ENCODE results near the gene CAST. TPM values are rescaled to one million over a fixed set of nuclear protein-coding genes. Genes with fewer than 3 reads are reported as not detected.
A peak's percentile ranks its signal among the peaks of the same experiment; 100 is the strongest.

Gene CAST
- total and polyA plus RNA-seq, 9 donors = 97.6 to 135 (median 116) TPM

DNA sequence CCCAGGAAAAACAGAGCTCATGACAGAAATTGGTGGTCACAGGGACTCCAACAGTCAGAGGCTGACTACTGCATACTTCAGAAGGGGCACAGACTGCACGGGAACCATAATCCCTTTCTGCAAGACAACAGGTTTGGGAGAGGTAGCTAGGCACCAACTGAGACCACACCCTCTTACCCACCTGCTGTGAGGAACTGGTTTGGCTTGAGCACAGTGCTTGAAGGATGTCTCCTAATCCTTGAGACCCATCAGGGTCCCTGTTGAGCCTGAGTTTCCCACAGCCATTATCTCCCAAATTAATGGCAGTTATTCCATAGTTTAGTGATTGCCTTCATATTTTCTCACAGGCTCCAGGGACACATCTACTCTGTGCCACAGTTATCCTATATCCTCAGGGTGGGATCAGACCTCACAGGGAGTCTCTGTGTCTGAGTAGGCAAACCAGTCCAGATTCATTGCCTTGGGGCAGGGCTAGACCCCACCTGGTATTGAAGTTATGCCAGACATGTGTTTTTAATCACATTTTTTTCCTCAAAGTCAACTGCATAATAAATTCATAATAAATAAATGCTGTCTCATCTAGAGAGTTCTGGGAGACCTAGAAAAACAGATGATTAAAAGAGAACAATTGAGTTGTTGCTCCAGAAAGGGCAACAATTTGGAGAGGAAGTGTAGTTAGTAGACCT, 9.3 kb upstream of the CAST start:
- DNase-seq = no peak
- H3K27me3 ChIP-seq (ENCODE audit: control insufficient read depth, insufficient read depth, low read length) = no peaks in the 10 kb centered on the region
- H3K36me3 ChIP-seq (ENCODE audit: control insufficient read depth, insufficient read depth, low read length) = no peaks in the 10 kb centered on the region
- H3K27ac ChIP-seq (ENCODE audit: low read length) = no peak overlapping the region
- no peaks in the 10 kb centered on the region for H3K9me3 ChIP-seq (replicated peaks; ENCODE audit: control insufficient read depth, low read depth, low read length)
- H3K4me1 ChIP-seq (ENCODE audit: control insufficient read depth, insufficient read depth, low read length) = no peaks in the 10 kb centered on the region
- no peak overlapping the region for H3K4me3 ChIP-seq (ENCODE audit: low read length)
- WGBS (ENCODE audit: insufficient coverage) = no CpG with 5 or more reads among the region's 1 CpG

DNA sequence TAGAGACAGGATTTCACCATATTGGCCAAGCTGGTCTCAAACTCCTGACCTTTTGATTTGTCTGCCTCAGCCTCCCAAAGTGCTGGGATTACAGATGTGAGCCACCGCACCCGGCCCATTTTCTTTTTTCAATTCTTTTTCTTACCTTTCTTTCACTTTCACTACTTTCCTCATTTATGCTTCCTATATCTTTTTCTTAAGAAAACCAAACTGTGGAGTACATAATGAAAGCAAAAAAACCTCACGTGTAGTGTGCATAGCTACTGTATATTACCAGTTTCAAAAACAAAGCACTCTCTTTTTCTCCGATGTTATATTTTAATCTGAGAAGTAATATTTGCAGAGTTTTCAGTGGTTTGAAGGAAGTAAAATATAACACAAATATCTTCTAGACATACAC, 8.0 kb upstream of the CAST start:
- no peaks in the 10 kb centered on the region for H3K4me1 ChIP-seq (ENCODE audit: control insufficient read depth, insufficient read depth, low read length)
- H3K27me3 ChIP-seq (ENCODE audit: control insufficient read depth, insufficient read depth, low read length) = no peaks in the 10 kb centered on the region
- no peak for DNase-seq
- no CpG with 5 or more reads among the region's 4 CpGs for WGBS (ENCODE audit: insufficient coverage)
- H3K9me3 ChIP-seq (replicated peaks; ENCODE audit: control insufficient read depth, low read depth, low read length) = no peaks in the 10 kb centered on the region
- H3K4me3 ChIP-seq (ENCODE audit: low read length) = no peak overlapping the region
- H3K27ac ChIP-seq (ENCODE audit: low read length) = no peak overlapping the region
- H3K36me3 ChIP-seq (ENCODE audit: control insufficient read depth, insufficient read depth, low read length) = no peaks in the 10 kb centered on the region

DNA sequence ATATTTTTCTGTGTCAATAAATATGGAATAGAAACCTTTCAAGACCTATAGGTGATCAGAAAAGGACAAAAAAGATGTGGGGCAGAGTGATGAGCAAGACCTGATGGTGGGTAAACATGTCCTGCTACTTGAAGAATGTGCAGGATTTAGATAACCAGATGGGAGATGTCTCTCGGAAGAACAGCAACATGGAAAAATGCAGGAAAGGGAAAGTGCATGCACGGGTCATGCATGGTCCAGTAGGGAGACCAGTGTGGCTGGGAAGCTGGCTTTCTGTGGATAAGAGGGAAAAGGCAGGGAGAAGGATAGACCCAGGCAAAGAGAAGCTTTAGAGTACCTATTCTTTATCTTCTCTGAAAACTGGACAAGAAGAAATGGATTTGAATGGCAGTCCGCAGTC, 7.1 kb upstream of the CAST start:
- WGBS (ENCODE audit: insufficient coverage) = 42% methylated on average over 2 of the region's 3 CpGs
- H3K36me3 ChIP-seq (ENCODE audit: control insufficient read depth, insufficient read depth, low read length) = no peaks in the 10 kb centered on the region

DNA sequence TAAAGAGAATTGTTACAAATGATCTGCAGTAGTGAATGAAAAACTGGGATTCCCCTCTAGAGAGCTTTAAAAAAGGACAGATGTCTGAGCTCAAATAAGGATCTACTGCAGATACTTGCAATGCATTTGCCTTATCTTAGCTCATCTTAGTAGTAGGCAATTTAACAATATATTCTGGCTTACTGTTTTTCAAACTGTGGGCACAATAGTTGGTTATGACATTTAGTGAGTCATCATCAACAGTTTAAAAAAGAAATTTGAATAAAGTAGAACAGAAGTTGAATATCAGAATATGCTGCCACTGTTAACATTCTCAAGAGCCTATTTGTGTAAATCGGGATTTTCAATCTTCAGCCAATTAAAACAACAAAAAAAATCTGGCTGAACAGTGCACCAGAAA, 6.7 kb upstream of the CAST start:
- peaks cover 2% of the 10 kb centered on the region for H3K27me3 ChIP-seq (ENCODE audit: control insufficient read depth, insufficient read depth, low read length)
- no peak for DNase-seq
- no peak overlapping the region for H3K27ac ChIP-seq (ENCODE audit: low read length)
- H3K4me3 ChIP-seq (ENCODE audit: low read length) = no peak overlapping the region
- no CpG with 5 or more reads among the region's 1 CpG for WGBS (ENCODE audit: insufficient coverage)
- no peaks in the 10 kb centered on the region for H3K36me3 ChIP-seq (ENCODE audit: control insufficient read depth, insufficient read depth, low read length)
- H3K4me1 ChIP-seq (ENCODE audit: control insufficient read depth, insufficient read depth, low read length) = no peaks in the 10 kb centered on the region
- H3K9me3 ChIP-seq (replicated peaks; ENCODE audit: control insufficient read depth, low read depth, low read length) = no peaks in the 10 kb centered on the region

More for the DNA sequence above, 7.1 kb upstream of the CAST start:
- no peak overlapping the region for H3K27ac ChIP-seq (ENCODE audit: low read length)
- H3K27me3 ChIP-seq (ENCODE audit: control insufficient read depth, insufficient read depth, low read length) = peaks cover 2% of the 10 kb centered on the region
- DNase-seq = no peak
- H3K9me3 ChIP-seq (replicated peaks; ENCODE audit: control insufficient read depth, low read depth, low read length) = no peaks in the 10 kb centered on the region
- H3K4me3 ChIP-seq (ENCODE audit: low read length) = no peak overlapping the region
- no peaks in the 10 kb centered on the region for H3K4me1 ChIP-seq (ENCODE audit: control insufficient read depth, insufficient read depth, low read length)

DNA sequence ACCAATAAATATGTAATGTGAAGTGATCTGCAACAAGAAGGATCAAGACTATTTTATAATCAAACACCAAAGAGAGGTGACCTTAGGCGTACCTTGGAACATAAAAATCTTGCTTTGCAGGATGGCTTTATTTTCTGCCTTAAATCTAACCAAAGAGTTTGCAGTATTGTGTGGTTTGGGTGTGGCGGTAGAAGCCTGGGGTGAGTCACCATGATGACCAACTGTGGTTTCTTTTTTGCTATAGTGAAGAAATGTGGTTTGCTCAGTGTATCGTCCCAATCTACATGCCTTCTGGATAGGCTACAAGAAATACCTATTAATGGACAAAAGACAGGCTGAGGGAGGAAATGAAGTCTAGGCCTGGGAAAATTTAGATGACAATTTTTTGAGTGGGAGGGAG, 5.1 kb upstream of the CAST start:
- WGBS (ENCODE audit: insufficient coverage) = 100% methylated on average over 1 of the region's 3 CpGs
- H3K4me3 ChIP-seq (ENCODE audit: low read length) = no peak overlapping the region
- no peaks in the 10 kb centered on the region for H3K36me3 ChIP-seq (ENCODE audit: control insufficient read depth, insufficient read depth, low read length)
- no peak overlapping the region for H3K27ac ChIP-seq (ENCODE audit: low read length)
- H3K9me3 ChIP-seq (replicated peaks; ENCODE audit: control insufficient read depth, low read depth, low read length) = no peaks in the 10 kb centered on the region
- H3K4me1 ChIP-seq (ENCODE audit: control insufficient read depth, insufficient read depth, low read length) = peaks cover 5% of the 10 kb centered on the region
- peaks cover 2% of the 10 kb centered on the region for H3K27me3 ChIP-seq (ENCODE audit: control insufficient read depth, insufficient read depth, low read length)
- DNase-seq = no peak

DNA sequence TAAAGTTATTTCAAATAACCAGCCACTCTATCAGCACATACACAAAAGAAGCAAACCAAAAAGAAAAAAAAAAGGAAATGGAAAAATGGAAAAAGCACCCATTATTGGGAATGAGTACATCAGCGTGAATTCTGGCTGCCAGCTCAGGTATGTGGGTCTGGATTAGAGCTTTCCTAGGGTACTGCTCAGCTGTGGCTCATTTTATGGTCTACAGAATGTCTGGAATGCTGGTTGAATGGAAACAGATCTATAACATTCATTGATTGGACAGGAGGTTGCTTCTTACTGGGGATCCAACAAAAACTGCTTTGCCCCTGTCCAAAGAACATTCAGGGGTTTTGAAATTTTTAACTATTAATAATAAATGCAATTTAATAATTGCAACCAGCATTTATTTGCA, 3.9 kb upstream of the CAST start:
- no peak for DNase-seq
- no peak overlapping the region for H3K27ac ChIP-seq (ENCODE audit: low read length)
- peaks cover 2% of the 10 kb centered on the region for H3K27me3 ChIP-seq (ENCODE audit: control insufficient read depth, insufficient read depth, low read length)
- no peaks in the 10 kb centered on the region for H3K36me3 ChIP-seq (ENCODE audit: control insufficient read depth, insufficient read depth, low read length)
- 20% methylated on average over 1 of the region's 1 CpG for WGBS (ENCODE audit: insufficient coverage)
- H3K4me1 ChIP-seq (ENCODE audit: control insufficient read depth, insufficient read depth, low read length) = peaks cover 6% of the 10 kb centered on the region
- no peak overlapping the region for H3K4me3 ChIP-seq (ENCODE audit: low read length)
- H3K9me3 ChIP-seq (replicated peaks; ENCODE audit: control insufficient read depth, low read depth, low read length) = no peaks in the 10 kb centered on the region

DNA sequence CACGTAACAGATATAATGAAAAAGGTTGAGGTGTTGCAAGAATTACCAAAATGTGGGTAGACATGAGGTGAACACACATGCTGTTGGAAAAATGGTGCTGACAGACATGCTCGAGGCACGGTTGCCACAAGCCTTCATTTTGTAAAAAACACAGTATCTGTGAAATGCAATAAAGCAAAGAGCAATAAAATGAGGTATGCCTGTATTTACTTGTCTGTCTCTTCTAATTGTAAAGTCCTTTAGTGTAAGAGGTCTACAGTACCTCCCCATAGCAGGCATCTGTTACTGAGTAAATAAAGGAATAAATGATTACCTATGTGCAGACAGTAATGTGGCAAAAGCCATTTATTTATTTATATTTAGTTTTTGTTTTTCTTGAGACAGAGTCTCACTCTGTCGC, 3.0 kb upstream of the CAST start:
- Histone ChIP-seq H3K36me3 (ENCODE audit: control insufficient read depth, insufficient read depth, low read length) (no peaks in the 10 kb centered on the region), H3K4me3 (ENCODE audit: low read length) (no peak overlapping the region), H3K4me1 (ENCODE audit: control insufficient read depth, insufficient read depth, low read length) (peaks cover 11% of the 10 kb centered on the region), H3K9me3 (replicated peaks; ENCODE audit: control insufficient read depth, low read depth, low read length) (no peaks in the 10 kb centered on the region), H3K27me3 (ENCODE audit: control insufficient read depth, insufficient read depth, low read length) (peaks cover 2% of the 10 kb centered on the region), H3K27ac (ENCODE audit: low read length) (no peak overlapping the region)
- WGBS (ENCODE audit: insufficient coverage) = 80% methylated on average over 1 of the region's 4 CpGs
- DNase-seq = no peak

DNA sequence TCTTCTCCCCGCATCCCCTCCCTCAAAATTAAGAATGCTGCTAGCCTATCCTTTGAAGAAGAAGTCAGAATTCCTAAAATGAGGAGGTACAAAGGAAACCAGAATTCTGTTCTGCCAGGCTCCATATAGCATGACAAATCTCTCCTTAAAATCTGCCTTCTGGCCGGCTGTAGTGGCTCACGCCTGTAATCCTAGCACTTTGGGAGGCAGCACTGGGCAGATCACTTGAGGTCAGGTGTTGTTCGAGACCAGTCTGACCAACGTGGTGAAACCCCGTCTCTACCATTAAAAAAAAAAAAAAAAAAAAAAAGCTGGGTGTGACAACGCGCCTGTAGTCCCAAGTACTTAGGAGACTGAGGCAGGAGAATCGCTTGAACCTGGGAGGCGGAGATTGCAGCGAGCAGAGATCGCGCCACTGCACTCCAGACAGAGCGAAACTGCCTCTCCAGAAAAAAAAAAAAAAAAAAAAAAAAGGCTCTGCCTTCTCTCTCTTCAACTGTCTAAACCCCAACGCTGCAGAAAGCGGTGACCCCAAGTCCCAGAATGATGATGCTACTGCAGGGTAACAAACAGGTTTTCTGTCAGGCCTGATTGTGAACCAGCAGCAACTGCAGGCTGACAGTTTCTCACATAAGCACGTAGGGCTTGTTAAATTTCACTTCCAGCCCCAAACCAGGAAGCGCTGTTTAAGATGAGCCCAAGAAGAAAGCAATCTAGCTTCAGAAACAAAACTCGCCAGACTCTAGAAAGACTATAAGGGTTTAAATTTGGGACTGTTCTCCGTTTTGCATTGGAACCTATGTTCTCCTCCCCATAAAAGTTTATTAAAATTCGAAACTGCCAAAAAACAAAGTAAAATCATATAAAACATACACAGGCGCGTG, 963 bp upstream of the CAST start:
- Histone ChIP-seq H3K36me3 (ENCODE audit: control insufficient read depth, insufficient read depth, low read length) (no peaks in the 10 kb centered on the region), H3K9me3 (replicated peaks; ENCODE audit: control insufficient read depth, low read depth, low read length) (no peaks in the 10 kb centered on the region), H3K4me3 (ENCODE audit: low read length) (peak overlapping the region; percentile 73), H3K27me3 (ENCODE audit: control insufficient read depth, insufficient read depth, low read length) (peaks cover 2% of the 10 kb centered on the region), H3K27ac (ENCODE audit: low read length) (peak overlapping the region; percentile 90), H3K4me1 (ENCODE audit: control insufficient read depth, insufficient read depth, low read length) (peaks cover 11% of the 10 kb centered on the region)
- WGBS (ENCODE audit: insufficient coverage) = 0% methylated on average over 2 of the region's 23 CpGs
- DNase-seq = peak; percentile 78

DNA sequence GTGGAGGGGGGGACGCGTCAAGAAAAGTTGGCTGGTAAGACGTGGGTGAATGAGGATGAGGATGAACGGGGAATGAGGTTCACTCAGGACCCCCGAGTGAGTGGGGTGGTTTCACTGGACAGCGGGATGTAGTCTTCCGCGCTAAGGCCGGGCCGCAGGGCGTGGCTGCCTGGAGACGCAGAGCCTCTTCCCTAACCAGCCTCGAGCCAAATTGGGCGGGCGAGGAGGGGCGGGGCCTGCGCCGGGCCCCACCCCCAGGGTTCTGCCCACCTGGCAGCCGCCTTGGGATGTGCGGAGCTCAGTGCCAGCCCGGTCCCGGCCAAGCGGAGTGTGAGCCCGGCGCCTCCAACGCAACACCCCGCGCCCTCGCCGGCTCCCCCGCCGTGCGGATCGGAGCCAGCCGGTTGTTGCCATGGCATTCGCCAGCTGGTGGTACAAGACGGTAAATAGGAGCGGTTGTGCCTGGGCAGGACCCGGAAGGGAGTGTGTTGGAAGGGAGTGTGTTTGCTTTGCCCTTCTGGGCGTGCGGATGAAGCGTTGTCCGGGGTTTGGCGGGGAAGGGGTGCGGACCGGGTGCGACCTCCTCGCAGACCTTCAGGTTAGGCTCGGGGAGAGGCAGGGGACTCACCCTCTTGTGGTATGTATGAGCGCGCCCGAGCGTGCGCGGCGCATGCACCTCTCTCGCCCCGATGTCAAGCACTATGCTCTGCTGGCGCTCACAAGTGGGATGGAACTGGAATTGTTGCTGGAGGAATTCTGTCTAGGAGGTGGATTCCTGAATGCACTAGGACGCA, 746 bp downstream of the CAST start:
- Histone ChIP-seq H3K36me3 (ENCODE audit: control insufficient read depth, insufficient read depth, low read length) (no peaks in the 10 kb centered on the region), H3K4me3 (ENCODE audit: low read length) (peak overlapping the region; percentile 73), H3K4me1 (ENCODE audit: control insufficient read depth, insufficient read depth, low read length) (peaks cover 11% of the 10 kb centered on the region), H3K27ac (ENCODE audit: low read length) (peak overlapping the region; percentile 90), H3K9me3 (replicated peaks; ENCODE audit: control insufficient read depth, low read depth, low read length) (no peaks in the 10 kb centered on the region), H3K27me3 (ENCODE audit: control insufficient read depth, insufficient read depth, low read length) (peaks cover 2% of the 10 kb centered on the region)
- under 1% methylated on average over 58 of the region's 60 CpGs for WGBS (ENCODE audit: insufficient coverage)
- DNase-seq = peak; percentile 93

DNA sequence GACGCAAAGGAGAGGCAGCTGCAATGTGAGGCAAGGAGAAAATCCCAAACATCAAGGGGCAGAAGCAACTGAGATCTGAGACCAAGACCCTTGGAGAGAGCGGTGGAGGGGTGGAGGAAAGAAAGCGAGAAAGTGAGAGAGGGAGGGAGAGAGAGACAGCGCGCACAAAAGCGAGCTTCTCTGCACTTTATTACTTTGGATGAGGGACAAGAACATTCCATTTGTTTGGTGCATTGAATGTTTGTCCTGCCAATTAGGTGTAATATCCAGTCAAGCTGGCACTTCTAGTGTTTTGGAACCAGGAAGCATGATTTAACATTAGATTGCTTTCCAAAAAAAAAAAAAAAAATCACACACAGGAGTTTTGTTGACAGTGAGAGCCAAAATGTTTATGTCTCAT, 1.4 kb downstream of the CAST start:
- Histone ChIP-seq H3K9me3 (replicated peaks; ENCODE audit: control insufficient read depth, low read depth, low read length) (no peaks in the 10 kb centered on the region), H3K4me1 (ENCODE audit: control insufficient read depth, insufficient read depth, low read length) (peaks cover 11% of the 10 kb centered on the region), H3K4me3 (ENCODE audit: low read length) (peak overlapping the region; percentile 73), H3K36me3 (ENCODE audit: control insufficient read depth, insufficient read depth, low read length) (no peaks in the 10 kb centered on the region), H3K27ac (ENCODE audit: low read length) (peak overlapping the region; percentile 90), H3K27me3 (ENCODE audit: control insufficient read depth, insufficient read depth, low read length) (peaks cover 2% of the 10 kb centered on the region)
- DNase-seq = peak; percentile 64
- 12% methylated on average over 6 of the region's 6 CpGs for WGBS (ENCODE audit: insufficient coverage)

Data from muscle of leg (tissue), 11 donors.